Measurements from ENCODE around the gene INF2. TPM values are rescaled to one million over a fixed set of nuclear protein-coding genes. Genes with fewer than 3 reads are reported as not detected.

Gene INF2
- total RNA-seq, 1 donor from 2014 or later = 69.2 TPM

DNA sequence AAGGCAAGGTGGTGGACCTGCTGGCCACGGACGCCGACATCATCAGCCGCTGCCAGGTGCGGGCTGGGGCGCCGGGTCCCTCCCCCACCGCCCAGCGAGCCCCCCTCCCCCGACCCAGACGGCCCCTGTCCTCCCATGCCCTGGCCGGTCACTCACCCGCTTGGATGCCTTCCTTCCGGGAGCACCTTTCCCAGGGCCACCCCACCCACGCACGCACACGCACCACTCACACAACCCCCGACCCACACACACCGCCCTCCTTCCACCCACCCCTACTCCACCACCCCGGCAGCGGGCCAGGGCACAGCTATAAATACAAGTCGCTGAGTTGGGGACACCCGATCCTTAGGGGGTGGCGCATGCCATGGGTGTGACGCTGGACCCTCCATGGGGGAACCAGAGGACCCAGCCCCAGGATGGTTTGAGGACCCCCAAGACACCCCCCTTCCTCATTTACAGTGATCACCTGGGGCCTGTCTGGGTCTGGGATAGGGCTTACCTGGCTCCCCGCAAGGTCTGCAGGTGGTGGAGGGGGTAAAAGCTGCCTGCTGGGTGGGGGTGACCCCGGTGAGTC is 35.1 kb downstream of the INF2 start:
- Mint-ChIP-seq H3K27ac (no peak overlapping the region), H3K9me3 (ENCODE audit: low read depth) (no peaks in the 10 kb centered on the region), H3K4me3 (ENCODE audit: low read depth) (peak overlapping the region; percentile 52), H3K36me3 (ENCODE audit: insufficient read depth) (no peaks in the 10 kb centered on the region), H3K27me3 (peaks cover 14% of the 10 kb centered on the region), H3K4me1 (ENCODE audit: low read depth) (peaks cover 5% of the 10 kb centered on the region)
- TF ChIP-seq CTCF (IDR thresholded peaks at IDR 0.05; ENCODE audit: unreplicated experiment) = no peak
- DNase-seq (ENCODE audit: low spot score, unreplicated experiment) = no peak

- DNase-seq (ENCODE audit: low spot score, unreplicated experiment) = no peak
- H3K27me3 Mint-ChIP-seq = peaks cover 14% of the 10 kb centered on the region
- no peak for TF ChIP-seq CTCF (IDR thresholded peaks at IDR 0.05; ENCODE audit: unreplicated experiment)
- peak overlapping the region; percentile 60 for H3K4me3 Mint-ChIP-seq (ENCODE audit: low read depth)
- no peaks in the 10 kb centered on the region for H3K36me3 Mint-ChIP-seq (ENCODE audit: insufficient read depth)
- no peak overlapping the region for H3K27ac Mint-ChIP-seq
- H3K4me1 Mint-ChIP-seq (ENCODE audit: low read depth) = peaks cover 5% of the 10 kb centered on the region
- H3K9me3 Mint-ChIP-seq (ENCODE audit: low read depth) = no peaks in the 10 kb centered on the region
These were observed 35.8 kb downstream of the INF2 start for GRCh38 chr14:104724981-104725771.

DNA sequence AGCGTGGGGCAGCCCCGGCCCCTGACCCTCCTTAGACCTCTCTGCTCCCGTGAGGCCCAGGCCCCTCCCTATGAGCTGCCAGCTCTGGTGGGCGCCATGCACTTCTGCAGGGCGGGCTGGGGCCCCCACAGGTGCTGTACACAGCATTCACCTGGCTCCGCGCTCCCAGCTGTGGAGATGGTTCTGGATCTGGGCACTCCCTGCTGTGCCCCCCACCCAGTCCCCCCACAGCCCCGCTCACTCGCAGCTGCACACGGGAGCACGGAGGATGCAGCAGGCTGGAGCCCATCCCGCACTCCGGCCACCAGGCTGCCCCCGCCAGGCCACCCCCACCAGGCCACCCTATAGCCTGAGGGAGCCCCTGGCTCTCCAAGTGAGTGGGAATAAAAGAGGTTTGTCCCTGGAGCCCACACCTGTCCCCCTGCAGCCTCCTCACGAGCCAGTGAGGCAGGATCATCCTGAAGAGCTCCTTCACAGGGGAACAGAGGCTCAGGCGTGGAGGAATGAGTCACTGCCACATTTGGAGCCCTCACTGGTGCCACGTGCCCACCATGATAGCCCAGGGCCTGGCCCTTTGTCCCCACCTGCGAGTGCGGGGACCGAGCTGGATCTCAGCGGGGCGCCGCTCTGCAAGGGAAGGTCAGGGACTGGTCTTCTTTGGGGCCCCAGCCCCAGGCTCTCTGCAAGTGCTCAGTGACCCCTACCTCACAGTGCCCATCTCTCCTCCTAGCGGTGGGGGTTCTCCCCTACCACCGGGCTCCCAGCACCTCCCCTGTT is 36.5 kb downstream of the INF2 start:
- peaks cover 5% of the 10 kb centered on the region for H3K4me1 Mint-ChIP-seq (ENCODE audit: low read depth)
- no peak for DNase-seq (ENCODE audit: low spot score, unreplicated experiment)
- H3K27me3 Mint-ChIP-seq = peaks cover 14% of the 10 kb centered on the region
- H3K4me3 Mint-ChIP-seq (ENCODE audit: low read depth) = no peak overlapping the region
- no peaks in the 10 kb centered on the region for H3K9me3 Mint-ChIP-seq (ENCODE audit: low read depth)
- no peaks in the 10 kb centered on the region for H3K36me3 Mint-ChIP-seq (ENCODE audit: insufficient read depth)
- peak; percentile 44 for TF ChIP-seq CTCF (IDR thresholded peaks at IDR 0.05; ENCODE audit: unreplicated experiment)
- no peak overlapping the region for H3K27ac Mint-ChIP-seq

DNA sequence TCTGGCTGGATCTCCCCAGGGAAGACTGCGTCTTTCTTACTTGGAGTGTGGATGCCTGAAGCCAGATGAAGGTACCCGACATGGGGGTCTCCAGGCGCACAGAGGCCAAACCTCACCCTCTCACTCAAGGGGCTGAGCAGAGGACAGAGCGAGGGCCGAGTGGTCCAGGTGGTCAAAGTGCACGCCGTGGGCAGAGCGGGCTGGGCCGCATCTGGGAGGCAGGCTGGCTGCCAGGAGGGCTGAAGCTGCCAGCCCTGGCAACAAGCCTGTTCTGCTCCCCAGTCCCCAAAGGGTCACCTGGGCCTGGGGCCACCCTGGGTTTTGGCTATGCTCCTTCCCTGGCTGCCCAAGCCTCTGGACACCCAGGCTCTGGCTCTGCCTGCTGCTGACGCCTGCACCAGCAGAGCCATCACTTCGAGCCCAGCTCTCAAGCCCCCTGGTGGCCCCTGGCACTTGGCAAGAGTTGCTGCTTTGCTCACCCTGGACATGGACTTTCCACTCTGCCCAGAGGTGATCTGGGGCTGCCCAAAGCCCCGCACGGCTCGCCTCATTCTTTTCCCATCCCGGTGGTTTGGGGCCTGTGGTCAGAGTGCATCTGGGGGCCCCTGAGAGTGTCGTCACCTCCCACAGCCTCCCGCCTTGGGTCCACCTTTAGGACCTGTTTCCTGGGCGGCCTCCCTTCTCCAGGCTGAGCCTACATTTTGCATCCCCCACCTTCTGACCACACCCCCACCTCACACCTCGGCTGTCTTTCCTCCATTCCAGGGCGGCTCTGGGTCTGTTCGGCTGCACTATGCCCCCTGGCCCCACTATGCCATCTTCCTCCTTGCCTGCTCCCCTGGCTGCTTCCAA is 37.4 kb downstream of the INF2 start:
- TF ChIP-seq CTCF (IDR thresholded peaks at IDR 0.05; ENCODE audit: unreplicated experiment) = peak; percentile 39
- Mint-ChIP-seq H3K4me3 (ENCODE audit: low read depth) (no peak overlapping the region), H3K9me3 (ENCODE audit: low read depth) (no peaks in the 10 kb centered on the region), H3K27ac (no peak overlapping the region), H3K27me3 (peaks cover 14% of the 10 kb centered on the region), H3K36me3 (ENCODE audit: insufficient read depth) (no peaks in the 10 kb centered on the region), H3K4me1 (ENCODE audit: low read depth) (peaks cover 3% of the 10 kb centered on the region)
- DNase-seq (ENCODE audit: low spot score, unreplicated experiment) = no peak
